Endodermal cell (in vitro differentiated cells): Measurements from ENCODE around the gene GNAQ. TPM values are rescaled to one million over a fixed set of nuclear protein-coding genes. Genes with fewer than 3 reads are reported as not detected.
A peak's percentile ranks its signal among the peaks of the same experiment; 100 is the strongest.
"Not testable (repeated sequence)": the region's sequence is repeated elsewhere in the genome, so short reads cannot be mapped to it uniquely, and the experiment has no call there.

Experiments used
- DNase-seq: peaks from one replicate; pipeline ENCODE4 v3.0.0-alpha.2; 2017
- H3K27ac ChIP-seq: 2 replicates; pipeline ENCODE4 v1.5.1; 2013; ENCODE audit warnings: mild to moderate bottlenecking, low read depth, low read length, moderate library complexity
- H3K27me3 ChIP-seq: 2 replicates; pipeline ENCODE4 v1.6.1; 2013; ENCODE audit warnings: mild to moderate bottlenecking, low read length, moderate library complexity; ENCODE audit not compliant: insufficient read depth, control insufficient read depth, poor library complexity, severe bottlenecking
- H3K36me3 ChIP-seq: 2 replicates; pipeline ENCODE4 v1.7.0; 2013; ENCODE audit warnings: mild to moderate bottlenecking, low read length, moderate library complexity; ENCODE audit not compliant: control insufficient read depth, insufficient read depth
- H3K4me1 ChIP-seq: one replicate; pipeline ENCODE4 v1.7.0; 2013; ENCODE audit warnings: low read length; ENCODE audit not compliant: control insufficient read depth, insufficient read depth
- H3K4me3 ChIP-seq: 2 replicates; pipeline ENCODE4 v1.5.1; 2013; ENCODE audit warnings: mild to moderate bottlenecking, low read length, moderate library complexity
- H3K9ac ChIP-seq: 2 replicates; pipeline ENCODE4 v1.6.1; 2013; ENCODE audit warnings: mild to moderate bottlenecking, low read length, moderate library complexity; ENCODE audit not compliant: poor library complexity, severe bottlenecking; ENCODE audit errors: extremely low read depth
- H3K9me3 ChIP-seq: 2 replicates; pipeline ENCODE4 v1.6.1; 2013; ENCODE audit warnings: mild to moderate bottlenecking, low read length, moderate library complexity; ENCODE audit not compliant: control insufficient read depth
- H3K27ac Mint-ChIP-seq: 2 replicates; pipeline ENCODE4 v1.8.0; 2020; ENCODE audit warnings: mixed read lengths
- H3K27me3 Mint-ChIP-seq: 2 replicates; pipeline ENCODE4 v1.8.0; 2021; ENCODE audit warnings: mild to moderate bottlenecking, mixed read lengths; ENCODE audit not compliant: insufficient read depth
- H3K36me3 Mint-ChIP-seq: 2 replicates; pipeline ENCODE4 v1.8.0; 2020; ENCODE audit warnings: low read depth, mixed read lengths
- H3K4me1 Mint-ChIP-seq: 2 replicates; pipeline ENCODE4 v1.8.0; 2020; ENCODE audit warnings: mixed read lengths
- H3K4me3 Mint-ChIP-seq: 2 replicates; pipeline ENCODE4 v1.8.0; 2020; ENCODE audit warnings: mild to moderate bottlenecking, moderate library complexity, mixed read lengths
- H3K9me3 Mint-ChIP-seq: 2 replicates; pipeline ENCODE4 v1.8.0; 2020; ENCODE audit warnings: mild to moderate bottlenecking, mixed read lengths
- CTCF ChIP-seq: fragments of 200-600 bp; sonication (generic); conservative IDR thresholded peaks from 2 replicates; pipeline ENCODE4 v1.5.0; 2021; ENCODE audit warnings: antibody characterized with exemption, mild to moderate bottlenecking
- WGBS, 2 experiments: methylation state at CpG; one replicate each; pipeline versions ENCODE4 v1.1.5 to v1.1.7; 2013; ENCODE audit warnings: missing lambda C conversion rate in 2 of 2, mixed read lengths in 1 of 2; ENCODE audit not compliant: insufficient coverage in 1 of 2, insufficient read length in 1 of 2; 5-methylcytosine and 5-hydroxymethylcytosine counted together
- total RNA-seq, 2 donors: library from RNA; stranded (reverse); fragmentation: NEBNext Ultra II Directional in 1 of 2; extraction: Animal tissue kit (Norgen Biotek cat#: 25700) in 1 of 2; gene quantifications; 2 replicates in 1 of 2; 3 replicates in 1 of 2; pipeline ENCODE4 v1.2.1, GENCODE V29; 2021

The GNAQ gene
- total RNA-seq, 2 donors from 2014 or later = 46.0 to 57.6 TPM

GRCh38 chr9:77879437-77879943 lies 152.1 kb downstream of the GNAQ start:
- Mint-ChIP-seq H3K27me3 (peaks cover 2% of the 10 kb centered on the region), H3K9me3 (no peaks in the 10 kb centered on the region), H3K4me1 (peaks cover 38% of the 10 kb centered on the region), H3K4me3 (no peak overlapping the region), H3K36me3 (no peaks in the 10 kb centered on the region), H3K27ac (no peak overlapping the region)
- Histone ChIP-seq H3K4me1 (peaks cover 35% of the 10 kb centered on the region), H3K9me3 (no peaks in the 10 kb centered on the region), H3K4me3 (no peak overlapping the region), H3K36me3 (no peaks in the 10 kb centered on the region), H3K27me3 (no peaks in the 10 kb centered on the region), H3K27ac (no peak overlapping the region), H3K9ac (no peak overlapping the region)
- no peak for DNase-seq
- 96 to 97% methylated on average over 3 to 8 of the region's 8 CpGs for WGBS, 2 experiments
- no peak for TF ChIP-seq CTCF

GRCh38 chr9:77878793-77879192 lies 152.8 kb downstream of the GNAQ start:
- H3K9me3 ChIP-seq, H3K27me3 Mint-ChIP-seq, H3K27me3 ChIP-seq, DNase-seq, H3K4me3 ChIP-seq, H3K4me3 Mint-ChIP-seq, H3K27ac ChIP-seq, H3K9ac ChIP-seq, H3K36me3 ChIP-seq, H3K36me3 Mint-ChIP-seq, H3K27ac Mint-ChIP-seq, H3K9me3 Mint-ChIP-seq: not testable (repeated sequence)
- peaks cover 35% of the 10 kb centered on the region for H3K4me1 Mint-ChIP-seq
- 75 to 95% methylated on average over 3 to 5 of the region's 5 CpGs for WGBS, 2 experiments
- peaks cover 28% of the 10 kb centered on the region for H3K4me1 ChIP-seq

GRCh38 chr9:77877976-77878375 lies 153.6 kb downstream of the GNAQ start:
- H3K9ac ChIP-seq = no peak overlapping the region
- H3K27ac ChIP-seq = no peak overlapping the region
- no peaks in the 10 kb centered on the region for H3K36me3 ChIP-seq
- no peak for DNase-seq
- peaks cover 26% of the 10 kb centered on the region for H3K4me1 ChIP-seq
- Mint-ChIP-seq H3K9me3 (no peaks in the 10 kb centered on the region), H3K27me3 (peaks cover 5% of the 10 kb centered on the region), H3K27ac (no peak overlapping the region), H3K4me3 (no peak overlapping the region), H3K4me1 (peaks cover 32% of the 10 kb centered on the region), H3K36me3 (no peaks in the 10 kb centered on the region)
- no peak overlapping the region for H3K4me3 ChIP-seq
- H3K9me3 ChIP-seq = no peaks in the 10 kb centered on the region
- no CpG with 5 or more reads among the region's 1 CpG for WGBS, 2 experiments
- no peak for TF ChIP-seq CTCF
- no peaks in the 10 kb centered on the region for H3K27me3 ChIP-seq

- Histone ChIP-seq H3K27me3 (no peaks in the 10 kb centered on the region), H3K4me1 (peaks cover 25% of the 10 kb centered on the region), H3K9ac (no peak overlapping the region), H3K36me3 (no peaks in the 10 kb centered on the region), H3K27ac (no peak overlapping the region), H3K9me3 (no peaks in the 10 kb centered on the region), H3K4me3 (peak overlapping the region; percentile 11)
- H3K4me3 Mint-ChIP-seq = no peak overlapping the region
- H3K36me3 Mint-ChIP-seq = no peaks in the 10 kb centered on the region
- no peaks in the 10 kb centered on the region for H3K9me3 Mint-ChIP-seq
- 74 to 86% methylated on average over 1 to 3 of the region's 3 CpGs for WGBS, 2 experiments
- no peak for TF ChIP-seq CTCF
- peaks cover 5% of the 10 kb centered on the region for H3K27me3 Mint-ChIP-seq
- H3K27ac Mint-ChIP-seq = no peak overlapping the region
- H3K4me1 Mint-ChIP-seq = peaks cover 38% of the 10 kb centered on the region
- no peak for DNase-seq
Observed at GRCh38 chr9:77876590-77876989, 155.0 kb downstream of the GNAQ start.
